Retina (tissue), 1 donor: ENCODE measurements around the gene PRRT1.
"Not testable (repeated sequence)": the region's sequence is repeated elsewhere in the genome, so short reads cannot be mapped to it uniquely, and the experiment has no call there.

Experiments
- DNase-seq: peaks from one replicate; pipeline ENCODE4 v3.0.0-alpha.2; 2016

PRRT1 gene

DNA sequence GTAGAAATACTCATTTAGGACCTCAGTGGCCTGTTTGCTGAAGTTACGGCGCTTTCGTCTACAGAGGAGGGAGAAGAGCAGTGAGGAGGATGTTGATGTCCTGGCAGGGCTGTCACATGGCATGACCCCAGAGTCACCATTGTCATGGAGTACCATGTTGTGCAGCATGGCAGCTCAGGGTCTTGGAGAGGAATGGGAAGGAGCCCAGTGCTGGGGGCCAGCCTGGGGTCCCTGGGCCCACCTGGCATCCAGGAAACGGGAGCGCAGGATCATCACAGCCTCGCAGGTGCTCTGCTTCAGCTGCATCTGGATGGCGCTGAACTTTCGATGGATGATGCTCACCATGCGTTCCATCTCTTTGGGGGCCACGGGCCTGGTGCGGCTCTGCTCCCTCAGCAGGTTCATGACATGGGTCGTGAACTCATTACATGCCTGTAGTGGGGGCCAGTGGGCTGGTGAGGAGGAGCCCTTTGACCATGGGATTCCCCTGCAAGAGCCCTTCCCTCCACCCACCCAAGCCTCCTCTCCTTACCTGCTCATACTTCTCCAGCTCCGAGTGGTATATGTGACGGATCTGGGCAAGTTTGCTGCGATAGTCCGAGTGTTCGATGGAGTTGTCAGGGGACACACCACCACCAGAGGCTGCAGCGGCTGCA is 36.1 kb upstream of the PRRT1 start:
- DNase-seq = not testable (repeated sequence)

DNA sequence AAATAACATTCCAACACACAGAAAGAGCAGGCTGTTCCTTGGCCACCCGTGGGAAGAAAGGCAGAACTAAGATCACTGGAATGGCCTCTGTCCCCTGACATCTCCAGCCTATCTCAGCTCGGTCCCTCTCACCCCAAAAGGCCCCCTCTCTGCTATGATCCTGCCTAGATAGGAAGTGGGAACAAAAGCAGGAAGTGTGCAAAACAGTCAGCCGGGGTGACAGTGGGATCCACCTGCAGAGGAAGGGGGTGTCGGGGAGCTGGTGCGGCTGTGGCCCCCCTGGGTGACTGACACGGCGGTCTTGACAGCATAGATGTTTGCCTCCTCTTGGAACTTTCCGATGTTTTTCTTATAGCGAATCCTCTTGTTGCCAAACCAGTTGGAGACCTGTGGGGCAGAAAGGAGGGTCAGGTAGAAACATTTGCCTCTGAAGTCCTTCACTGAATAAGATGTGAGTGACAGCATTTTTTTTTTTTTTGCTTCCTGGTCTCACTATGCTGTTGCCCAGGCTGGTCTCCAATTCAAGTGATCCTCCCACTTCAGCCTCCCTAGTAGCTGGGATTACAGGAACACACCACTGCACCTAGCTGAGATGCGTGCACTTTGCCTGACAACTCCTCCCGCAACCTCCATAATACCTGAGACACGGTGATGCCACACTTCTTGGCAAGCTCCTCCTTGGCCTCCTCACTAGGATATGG is 35.4 kb upstream of the PRRT1 start:
- no peak for DNase-seq

DNA sequence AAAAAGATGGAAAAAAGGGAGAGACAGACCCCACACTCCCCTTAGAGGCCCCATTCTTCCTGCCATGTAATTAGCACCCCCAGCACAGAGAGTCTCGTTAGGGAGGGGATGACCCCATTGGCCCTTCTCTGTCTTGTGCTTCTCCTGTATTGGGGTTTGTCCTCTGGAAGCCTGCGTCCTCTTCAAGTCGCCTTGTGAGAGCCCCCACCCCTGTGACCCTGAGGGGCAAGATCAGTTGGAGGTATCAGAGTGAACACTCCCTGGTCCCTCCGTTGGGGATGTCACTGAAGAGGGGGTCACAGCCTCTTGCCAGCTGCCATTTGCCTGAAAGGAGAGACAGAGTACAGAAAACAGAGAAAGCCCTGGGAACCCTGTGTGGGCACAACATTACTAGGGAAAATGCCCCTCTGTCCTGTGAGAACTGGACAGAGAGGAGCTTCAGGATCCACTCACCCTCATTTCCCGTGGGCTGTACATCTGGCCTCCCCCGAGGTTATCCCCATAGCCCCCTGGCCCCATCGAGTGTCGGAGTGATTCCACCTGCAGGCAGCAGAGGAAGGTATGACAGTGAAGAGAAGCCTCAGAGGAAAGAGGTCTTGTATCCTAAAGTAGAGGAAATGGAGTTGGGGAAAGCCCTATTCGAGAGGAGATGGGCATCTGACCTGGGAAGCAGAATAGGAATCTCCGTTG is 34.6 kb upstream of the PRRT1 start:
- peak; percentile 44 for DNase-seq

DNA sequence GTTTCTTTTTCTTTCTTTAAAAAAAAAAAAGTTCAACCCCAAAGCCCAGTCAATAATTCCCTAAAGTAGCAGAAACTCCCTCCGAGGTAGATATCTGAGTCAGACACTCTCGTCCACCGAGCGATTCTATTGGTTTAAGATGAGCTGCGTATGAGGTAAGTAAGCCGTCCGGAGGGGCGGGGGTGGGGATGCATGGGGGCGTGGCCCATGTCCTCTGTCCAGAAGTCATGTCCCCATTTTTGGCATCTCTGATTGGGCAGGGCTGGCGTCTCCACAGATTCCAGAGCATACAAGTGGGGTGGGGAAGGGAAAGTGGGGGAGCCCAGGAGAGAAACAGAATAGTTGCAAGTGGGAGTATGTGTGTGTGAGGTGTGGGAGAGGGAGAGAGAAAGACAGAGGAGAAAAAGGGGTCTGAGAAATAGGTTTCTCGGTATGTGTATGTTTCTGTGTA is 34.0 kb upstream of the PRRT1 start:
- DNase-seq = peak; percentile 39

- DNase-seq = no peak
Observed at GRCh38 chr6:32184084-32184640, 32.4 kb upstream of the PRRT1 start, which contains the start of gene AGER. TSS of gene AGER (minus strand) at chr6:32184253. CDS start at chr6:32184222, 31 bp downstream.

DNA sequence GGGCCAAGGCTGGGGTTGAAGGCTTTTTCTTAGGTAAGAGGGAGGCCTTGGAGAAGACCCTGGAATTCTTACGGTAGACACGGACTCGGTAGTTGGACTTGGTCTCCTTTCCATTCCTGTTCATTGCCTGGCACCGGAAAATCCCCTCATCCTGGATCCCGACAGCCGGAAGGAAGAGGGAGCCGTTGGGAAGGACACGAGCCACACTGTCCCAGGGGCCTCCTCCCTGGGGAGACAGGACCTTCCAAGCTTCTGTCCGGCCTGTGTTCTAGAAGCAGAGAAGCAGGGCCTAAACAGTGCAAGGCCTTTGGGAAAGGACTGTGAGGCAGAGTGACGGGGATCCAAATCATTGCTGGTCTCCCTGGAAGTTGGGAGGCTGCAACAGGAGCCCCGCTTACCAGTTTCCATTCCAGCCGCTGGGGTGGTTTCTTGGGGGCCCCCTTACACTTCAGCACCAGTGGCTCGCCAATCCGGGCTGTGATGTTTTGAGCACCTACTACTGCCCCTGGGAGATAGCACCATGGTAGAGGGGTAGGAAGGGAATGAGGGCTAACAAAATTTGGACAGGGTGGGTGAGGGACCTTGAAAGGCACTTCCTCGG is 31.8 kb upstream of the PRRT1 start:
- no peak for DNase-seq

DNA sequence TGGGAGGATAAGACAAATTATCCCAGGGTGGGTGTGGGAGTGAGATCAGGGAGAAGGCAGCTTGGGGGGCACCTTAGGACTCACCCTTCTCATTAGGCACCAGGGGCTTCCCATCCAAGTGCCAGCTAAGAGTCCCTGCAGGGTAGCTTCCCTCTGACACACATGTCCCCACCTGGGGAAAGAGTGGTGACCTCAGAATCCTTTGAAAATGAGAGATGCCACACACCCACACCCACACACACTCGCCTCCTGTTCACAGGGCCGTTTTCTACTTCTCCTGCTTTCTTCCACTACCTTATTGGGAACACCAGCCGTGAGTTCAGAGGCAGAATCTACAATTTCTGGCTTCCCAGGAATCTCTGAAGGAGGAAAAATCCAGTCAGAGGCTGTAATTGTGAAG is 31.3 kb upstream of the PRRT1 start:
- DNase-seq = no peak

GRCh38 chr6:32182555-32182981 is 30.8 kb upstream of the PRRT1 start:
- DNase-seq = no peak

GRCh38 chr6:32181915-32182529 is 30.3 kb upstream of the PRRT1 start:
- no peak for DNase-seq

- no peak for DNase-seq
Observed at GRCh38 chr6:32181148-32181702, 29.5 kb upstream of the PRRT1 start.

- no peak for DNase-seq
Observed at GRCh38 chr6:32179766-32180405, 28.1 kb upstream of the PRRT1 start.

DNA sequence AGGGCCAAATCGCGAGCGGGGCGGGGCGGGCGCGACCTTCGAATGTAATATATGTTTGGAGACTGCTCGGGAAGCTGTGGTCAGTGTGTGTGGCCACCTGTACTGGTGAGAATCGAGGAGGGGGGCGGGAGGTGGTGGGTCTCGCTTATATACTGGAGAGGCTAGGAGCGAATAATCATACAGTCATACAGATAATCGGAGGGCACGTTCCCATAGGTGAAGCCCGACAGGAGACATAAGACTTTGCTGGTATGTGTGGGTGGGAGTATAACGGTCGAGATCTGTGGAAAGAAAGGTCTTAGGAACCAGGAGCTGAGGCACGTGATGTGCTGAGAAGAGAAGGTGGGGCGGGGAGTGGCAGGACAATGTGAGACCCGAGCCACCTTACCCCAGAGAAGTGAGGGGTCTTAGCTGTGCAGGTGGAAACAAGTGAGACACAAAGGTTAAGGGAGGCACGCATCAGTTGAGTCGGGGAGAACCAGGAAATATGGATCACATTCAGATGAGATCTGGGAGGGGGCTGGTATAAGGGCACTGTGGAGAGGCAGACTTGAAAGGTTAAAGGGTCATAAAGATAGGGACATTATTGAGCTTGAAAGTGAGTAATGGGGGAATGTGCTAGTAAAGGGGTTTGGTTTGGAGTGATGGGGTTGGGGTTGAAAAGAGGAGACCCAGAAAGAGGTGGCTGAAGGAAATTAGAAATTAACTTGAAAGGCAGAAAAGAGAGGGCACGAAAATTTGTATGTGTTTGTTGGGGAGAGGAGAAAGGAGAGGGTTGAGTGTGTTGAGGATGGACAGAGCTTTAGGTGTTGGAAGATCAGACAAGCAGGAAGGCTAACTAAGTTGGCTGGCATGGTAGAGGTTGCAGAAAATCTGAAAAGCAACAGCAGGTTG is 27.1 kb upstream of the PRRT1 start:
- no peak for DNase-seq

DNA sequence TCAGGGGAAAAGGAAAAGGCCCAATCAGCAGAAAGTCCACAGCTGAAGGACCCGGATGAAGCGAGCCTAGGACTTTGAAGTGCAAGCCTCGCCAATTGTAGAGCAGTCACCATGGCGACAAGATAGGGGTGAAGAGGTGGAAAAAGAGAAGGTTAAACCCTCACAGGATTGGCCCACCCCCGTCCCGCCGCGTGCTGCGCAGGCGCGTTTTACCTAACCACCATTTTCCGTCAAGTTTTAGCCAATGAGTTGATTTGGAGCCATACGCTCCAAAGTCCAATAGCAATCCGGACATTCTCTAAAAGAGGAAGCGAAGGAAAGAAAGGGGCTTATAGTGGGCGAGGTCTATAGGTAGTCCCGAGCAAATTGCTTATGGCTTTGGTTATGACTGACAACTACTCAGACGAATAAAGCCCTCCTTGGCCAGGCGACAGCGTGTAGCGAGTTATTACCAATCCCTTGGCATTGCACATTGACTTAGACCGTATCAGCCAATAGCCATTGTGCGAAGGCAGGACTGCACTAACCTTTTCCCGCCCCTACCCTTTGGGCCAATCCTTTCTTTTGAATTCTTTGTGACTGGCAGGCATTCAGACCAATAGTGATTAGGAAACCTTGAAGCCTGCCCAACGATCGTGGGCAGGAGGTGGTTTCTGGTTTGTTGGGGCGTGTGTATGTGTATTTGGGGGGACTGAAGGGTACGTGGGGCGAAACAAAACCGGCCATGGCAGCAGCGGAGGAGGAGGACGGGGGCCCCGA is 26.2 kb upstream of the PRRT1 start, which contains the start of gene RNF5:
Gene RNF5, plus strand, starts transcription at position 618 of the 759 bp plus-strand sequence. Its CDS starts 107 bp downstream, at position 725.
- peak; percentile 98 for DNase-seq

- no peak for DNase-seq
Observed at GRCh38 chr6:32177183-32177787, 25.5 kb upstream of the PRRT1 start.

DNA sequence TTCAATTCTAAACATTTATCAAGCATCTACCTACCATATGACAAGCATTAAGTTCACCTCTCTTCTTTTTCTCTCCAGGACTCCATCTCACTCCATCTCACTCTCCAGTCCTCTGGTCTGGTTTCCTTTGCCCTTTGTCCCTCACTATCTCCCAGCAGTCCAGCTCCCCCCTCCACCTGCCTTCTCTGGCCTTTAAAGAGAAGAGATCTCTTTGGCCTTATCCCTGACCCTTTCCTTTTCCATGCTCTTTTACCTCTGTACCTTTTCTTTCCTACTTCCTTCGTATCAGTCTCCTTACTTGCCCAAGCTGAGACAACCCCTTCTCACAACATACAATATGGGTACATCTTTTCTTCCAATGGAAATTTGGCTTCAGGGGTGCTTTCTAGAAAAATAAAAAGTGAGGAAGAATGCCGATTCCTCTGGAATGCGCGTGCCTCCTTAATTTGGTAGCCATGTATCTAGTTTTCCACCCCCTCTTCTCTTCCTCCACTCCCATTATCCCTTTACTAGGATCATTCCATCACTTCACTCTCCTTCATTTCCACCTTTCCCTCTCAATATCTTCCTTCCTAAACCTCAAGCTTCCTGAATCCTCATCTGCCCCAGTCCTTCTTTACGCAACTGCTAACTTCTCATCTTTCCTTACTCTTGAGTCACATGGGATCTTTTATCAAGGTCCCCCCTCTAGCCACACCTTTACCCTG is 24.9 kb upstream of the PRRT1 start:
- DNase-seq = peak; percentile 34

DNA sequence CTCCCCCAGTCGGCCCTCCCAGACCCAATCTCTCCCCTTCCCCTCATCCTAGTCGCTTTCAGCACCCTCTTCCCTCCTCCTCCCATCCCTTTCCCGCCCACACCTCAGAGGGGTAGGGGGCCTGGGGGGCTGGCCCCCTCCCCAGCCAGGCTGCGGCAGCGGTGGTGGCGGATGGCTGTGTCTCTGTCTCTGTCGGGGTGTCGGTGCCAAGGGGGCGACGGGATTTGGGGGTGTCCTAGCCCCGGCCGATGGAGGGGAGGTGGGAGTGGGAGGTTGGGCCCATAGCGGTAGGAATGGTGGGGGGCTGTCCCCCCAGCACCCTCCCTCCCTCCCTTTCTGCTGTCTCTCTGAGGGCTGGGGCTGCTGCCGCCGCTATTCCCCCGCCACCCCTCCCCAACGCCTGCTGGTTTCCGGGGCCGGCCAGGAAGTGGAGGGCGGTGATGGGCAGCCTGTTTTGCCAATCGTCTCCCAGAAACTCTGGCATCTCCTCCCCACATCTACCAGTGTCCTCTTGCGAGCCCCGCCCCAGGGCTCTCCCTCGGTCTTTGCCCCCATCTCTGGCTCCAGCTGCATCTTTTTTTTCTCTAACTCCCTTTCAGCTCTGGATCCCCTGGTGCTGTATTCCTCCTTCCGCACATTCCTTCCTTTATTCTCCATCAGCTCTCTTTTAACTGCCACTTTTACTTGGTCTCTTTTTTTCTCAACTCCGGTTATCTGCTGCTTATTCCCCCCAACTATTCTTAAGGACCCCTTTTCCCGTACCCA is 24.2 kb upstream of the PRRT1 start, which contains the start of gene AGPAT1:
Gene AGPAT1, minus strand, starts transcription at position 374 of the 765 bp plus-strand sequence. CDS start 4,588 bp downstream, outside the sequence.
- peak; percentile 97 for DNase-seq

DNA sequence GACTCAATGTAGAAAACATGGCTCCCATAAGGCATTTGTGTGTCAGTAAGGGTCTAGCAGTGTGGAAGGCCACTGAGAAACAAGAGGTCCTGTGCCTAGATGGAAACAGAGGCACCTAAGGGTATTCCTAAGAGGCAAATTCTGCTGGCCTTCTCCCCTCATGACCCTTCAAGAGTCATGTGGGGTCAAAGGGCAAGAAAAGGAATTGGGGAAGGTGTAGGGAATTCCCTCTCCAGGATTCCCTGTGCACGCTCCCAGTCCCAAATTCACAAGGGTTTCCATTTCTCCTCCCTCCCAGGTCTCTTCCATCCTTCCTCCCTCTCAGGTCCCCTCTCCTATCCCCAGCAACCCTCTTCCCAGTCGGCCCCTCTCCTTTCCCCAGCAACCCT is 23.6 kb upstream of the PRRT1 start:
- no peak for DNase-seq

DNA sequence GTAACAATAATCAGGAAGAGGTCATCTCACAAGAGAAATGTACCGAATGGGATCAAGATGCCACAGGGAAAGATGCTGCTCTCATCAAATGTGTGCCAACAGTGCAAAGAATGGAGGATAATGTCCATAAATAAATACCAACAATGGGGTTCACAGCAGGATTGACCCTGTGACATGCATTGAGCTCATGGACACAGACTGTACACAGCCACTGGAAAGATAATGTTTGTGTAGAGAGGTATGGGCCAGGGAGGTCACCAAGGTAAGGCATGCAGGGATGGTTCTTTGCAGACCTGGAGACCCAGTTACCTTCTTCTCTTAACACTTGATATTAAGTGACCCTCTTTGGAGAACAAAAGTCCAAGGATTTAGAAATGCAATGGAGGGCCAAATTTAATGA is 22.7 kb upstream of the PRRT1 start:
- DNase-seq = no peak
